ENCODE data around the gene RCAN2.

RCAN2 gene

GRCh38 chr6:46453216-46453615, 38.0 kb downstream of the RCAN2 start:
- ATAC-seq = no peak

DNA sequence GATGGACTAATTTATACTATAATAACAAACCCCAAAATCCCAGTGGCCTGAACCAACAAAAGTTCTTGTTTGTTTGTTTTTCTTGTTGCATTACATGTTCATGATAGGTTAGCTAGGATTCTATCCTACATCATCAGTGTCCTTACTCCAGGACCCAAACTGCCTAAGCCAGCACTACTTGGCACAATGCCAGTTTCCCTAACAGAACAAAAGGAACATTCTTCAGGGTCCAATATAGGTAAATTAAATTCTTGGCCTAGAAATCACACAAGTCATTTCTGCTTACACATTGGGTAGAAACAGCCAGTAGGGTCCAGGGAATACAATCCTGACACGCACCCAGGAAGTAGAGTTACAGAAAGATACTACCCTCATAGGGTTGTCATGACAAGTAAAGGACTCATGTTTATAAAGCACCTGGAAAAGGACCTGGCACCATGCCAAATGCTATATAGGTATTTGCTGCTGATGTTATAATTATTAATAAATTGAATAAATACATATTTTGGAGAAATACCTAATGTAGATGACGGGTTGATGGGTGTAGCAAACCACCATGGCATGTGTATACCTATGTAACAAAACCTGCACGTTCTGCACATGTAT, 38.8 kb downstream of the RCAN2 start:
- TF ChIP-seq TCF4 (CRISPR knock-in tag; IDR thresholded peaks at IDR 0.05; ENCODE audit: borderline replicate concordance) (no peak), ZFP3 (CRISPR knock-in tag; IDR thresholded peaks at IDR 0.05) (no peak)
- no peak for ATAC-seq

More at GRCh38 chr6:46453216-46453615, 38.0 kb downstream of the RCAN2 start:
- TF ChIP-seq ESRRG (CRISPR knock-in tag; IDR thresholded peaks at IDR 0.05) = no peak
- TF ChIP-seq ZNF8 (CRISPR knock-in tag; IDR thresholded peaks at IDR 0.05) = no peak
- no peak for TF ChIP-seq TCF4 (CRISPR knock-in tag; IDR thresholded peaks at IDR 0.05; ENCODE audit: borderline replicate concordance)
- no peak for TF ChIP-seq CREB5 (CRISPR knock-in tag; IDR thresholded peaks at IDR 0.05; ENCODE audit: low read depth)
- no peak for TF ChIP-seq OSR1 (CRISPR knock-in tag; IDR thresholded peaks at IDR 0.05)
- TF ChIP-seq RARB (CRISPR knock-in tag; IDR thresholded peaks at IDR 0.05) = no peak
- no peak for TF ChIP-seq CSDC2 (CRISPR knock-in tag; IDR thresholded peaks at IDR 0.05)
- no peak for TF ChIP-seq ZFP3 (CRISPR knock-in tag; IDR thresholded peaks at IDR 0.05)
- no peak for TF ChIP-seq BACH2 (CRISPR knock-in tag; IDR thresholded peaks at IDR 0.05; ENCODE audit: borderline replicate concordance)
- TF ChIP-seq ZNF565 (CRISPR knock-in tag; conservative IDR thresholded peaks at IDR 0.05; ENCODE audit: low read depth) = no peak
- TF ChIP-seq TOX (CRISPR knock-in tag; IDR thresholded peaks at IDR 0.05; ENCODE audit: borderline replicate concordance) = no peak
- TF ChIP-seq ZFP30 (CRISPR knock-in tag; IDR thresholded peaks at IDR 0.05) = no peak
- no peak for TF ChIP-seq SNAI2 (CRISPR knock-in tag; IDR thresholded peaks at IDR 0.05)
- no peak for TF ChIP-seq ISL1 (CRISPR knock-in tag; IDR thresholded peaks at IDR 0.05)
- no peak for TF ChIP-seq TSHZ2 (CRISPR knock-in tag; IDR thresholded peaks at IDR 0.05)

DNA sequence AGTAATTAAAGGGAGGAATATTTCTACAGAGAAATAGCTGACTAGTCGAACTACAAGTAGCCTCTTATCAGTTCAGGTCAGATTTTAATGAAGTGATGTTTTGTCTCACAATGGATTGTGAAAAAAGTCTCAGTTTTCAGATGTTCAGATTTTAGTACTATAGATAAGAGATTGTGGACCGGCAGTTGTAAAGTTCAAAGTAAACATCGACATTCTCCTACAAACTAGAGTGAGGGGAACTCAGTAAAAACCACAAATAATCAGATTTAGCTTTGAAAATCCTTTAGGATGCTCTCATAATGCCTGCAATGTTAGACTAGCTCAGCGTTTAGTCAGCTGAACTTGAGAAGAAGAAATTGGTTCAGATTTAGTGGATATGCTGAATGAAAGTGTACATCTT, 39.9 kb downstream of the RCAN2 start:
- ATAC-seq = no peak

More for the DNA sequence above, 39.9 kb downstream of the RCAN2 start:
- TF ChIP-seq ZFP3 (CRISPR knock-in tag; IDR thresholded peaks at IDR 0.05) (no peak), ISL1 (CRISPR knock-in tag; IDR thresholded peaks at IDR 0.05) (no peak), OSR1 (CRISPR knock-in tag; IDR thresholded peaks at IDR 0.05) (no peak), TSHZ2 (CRISPR knock-in tag; IDR thresholded peaks at IDR 0.05) (no peak), CREB5 (CRISPR knock-in tag; IDR thresholded peaks at IDR 0.05; ENCODE audit: low read depth) (no peak), ZC3H10 (CRISPR knock-in tag; IDR thresholded peaks at IDR 0.05) (no peak), ZNF8 (CRISPR knock-in tag; IDR thresholded peaks at IDR 0.05) (no peak), PPARA (CRISPR knock-in tag; IDR thresholded peaks at IDR 0.05; ENCODE audit: borderline replicate concordance) (no peak), SNAI2 (CRISPR knock-in tag; IDR thresholded peaks at IDR 0.05) (no peak), RARB (CRISPR knock-in tag; IDR thresholded peaks at IDR 0.05) (no peak), ESRRG (CRISPR knock-in tag; IDR thresholded peaks at IDR 0.05) (no peak), ZNF70 (CRISPR knock-in tag; IDR thresholded peaks at IDR 0.05) (no peak), ZNF565 (CRISPR knock-in tag; conservative IDR thresholded peaks at IDR 0.05; ENCODE audit: low read depth) (no peak), TOX (CRISPR knock-in tag; IDR thresholded peaks at IDR 0.05; ENCODE audit: borderline replicate concordance) (no peak), BACH2 (CRISPR knock-in tag; IDR thresholded peaks at IDR 0.05; ENCODE audit: borderline replicate concordance) (no peak), TCF4 (CRISPR knock-in tag; IDR thresholded peaks at IDR 0.05; ENCODE audit: borderline replicate concordance) (no peak), CSDC2 (CRISPR knock-in tag; IDR thresholded peaks at IDR 0.05) (no peak)
- TF ChIP-seq, protein P1, sequence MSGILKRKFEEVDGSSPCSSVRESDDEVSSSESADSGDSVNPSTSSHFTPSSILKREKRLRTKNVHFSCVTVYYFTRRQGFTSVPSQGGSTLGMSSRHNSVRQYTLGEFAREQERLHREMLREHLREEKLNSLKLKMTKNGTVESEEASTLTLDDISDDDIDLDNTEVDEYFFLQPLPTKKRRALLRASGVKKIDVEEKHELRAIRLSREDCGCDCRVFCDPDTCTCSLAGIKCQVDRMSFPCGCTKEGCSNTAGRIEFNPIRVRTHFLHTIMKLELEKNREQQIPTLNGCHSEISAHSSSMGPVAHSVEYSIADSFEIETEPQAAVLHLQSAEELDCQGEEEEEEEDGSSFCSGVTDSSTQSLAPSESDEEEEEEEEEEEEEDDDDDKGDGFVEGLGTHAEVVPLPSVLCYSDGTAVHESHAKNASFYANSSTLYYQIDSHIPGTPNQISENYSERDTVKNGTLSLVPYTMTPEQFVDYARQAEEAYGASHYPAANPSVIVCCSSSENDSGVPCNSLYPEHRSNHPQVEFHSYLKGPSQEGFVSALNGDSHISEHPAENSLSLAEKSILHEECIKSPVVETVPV (CRISPR knock-in tag; IDR thresholded peaks at IDR 0.05) = no peak
- TF ChIP-seq, protein P2, sequence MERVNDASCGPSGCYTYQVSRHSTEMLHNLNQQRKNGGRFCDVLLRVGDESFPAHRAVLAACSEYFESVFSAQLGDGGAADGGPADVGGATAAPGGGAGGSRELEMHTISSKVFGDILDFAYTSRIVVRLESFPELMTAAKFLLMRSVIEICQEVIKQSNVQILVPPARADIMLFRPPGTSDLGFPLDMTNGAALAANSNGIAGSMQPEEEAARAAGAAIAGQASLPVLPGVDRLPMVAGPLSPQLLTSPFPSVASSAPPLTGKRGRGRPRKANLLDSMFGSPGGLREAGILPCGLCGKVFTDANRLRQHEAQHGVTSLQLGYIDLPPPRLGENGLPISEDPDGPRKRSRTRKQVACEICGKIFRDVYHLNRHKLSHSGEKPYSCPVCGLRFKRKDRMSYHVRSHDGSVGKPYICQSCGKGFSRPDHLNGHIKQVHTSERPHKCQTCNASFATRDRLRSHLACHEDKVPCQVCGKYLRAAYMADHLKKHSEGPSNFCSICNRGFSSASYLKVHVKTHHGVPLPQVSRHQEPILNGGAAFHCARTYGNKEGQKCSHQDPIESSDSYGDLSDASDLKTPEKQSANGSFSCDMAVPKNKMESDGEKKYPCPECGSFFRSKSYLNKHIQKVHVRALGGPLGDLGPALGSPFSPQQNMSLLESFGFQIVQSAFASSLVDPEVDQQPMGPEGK (CRISPR knock-in tag; IDR thresholded peaks at IDR 0.05; ENCODE audit: borderline replicate concordance) = no peak

All from SK-N-SH treated with all-trans-retinoic acid at 6 μM for 48 hours (cell line).